ENCODE measurements around the gene CNTNAP2.

The CNTNAP2 gene

DNA sequence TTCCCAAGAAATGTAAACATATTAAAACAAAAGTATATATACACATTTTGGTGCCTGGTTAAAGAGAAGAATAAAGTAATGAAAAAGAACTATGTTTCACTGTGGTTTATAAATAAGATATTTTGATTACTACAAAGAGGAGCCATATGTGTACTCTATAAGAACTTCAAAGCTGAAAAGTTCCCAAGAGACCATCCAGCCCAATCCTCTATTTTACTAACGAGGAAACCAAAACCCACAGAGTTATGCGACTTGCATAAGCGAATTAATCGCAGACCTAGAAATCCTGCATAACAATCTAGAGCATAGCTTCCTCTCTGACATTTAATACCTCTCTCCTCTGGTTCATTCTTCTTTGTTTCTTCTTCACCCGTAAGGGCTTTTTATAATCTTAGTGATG lies 937.1 kb downstream of the CNTNAP2 start (continued):
- TF ChIP-seq ZNF10 (tag by site-specific recombination; IDR thresholded peaks at IDR 0.05), result no peak
- no peak for TF ChIP-seq ZNF580 (tag by site-specific recombination; IDR thresholded peaks at IDR 0.05)
- TF ChIP-seq OSR2 (tag by site-specific recombination; IDR thresholded peaks at IDR 0.05), result no peak
- no peak for TF ChIP-seq ZNF555 (tag by site-specific recombination; conservative IDR thresholded peaks at IDR 0.05)
- no peak for TF ChIP-seq ZNF747 (tag by site-specific recombination; IDR thresholded peaks at IDR 0.05)
- no peak for TF ChIP-seq ZNF76 (tag by site-specific recombination; IDR thresholded peaks at IDR 0.05; ENCODE audit: borderline replicate concordance, low read depth)
- TF ChIP-seq ZNF585B (tag by site-specific recombination; IDR thresholded peaks at IDR 0.05), result no peak
- TF ChIP-seq ZNF658 (tag by site-specific recombination; IDR thresholded peaks at IDR 0.05), result no peak
- TF ChIP-seq, protein P1, sequence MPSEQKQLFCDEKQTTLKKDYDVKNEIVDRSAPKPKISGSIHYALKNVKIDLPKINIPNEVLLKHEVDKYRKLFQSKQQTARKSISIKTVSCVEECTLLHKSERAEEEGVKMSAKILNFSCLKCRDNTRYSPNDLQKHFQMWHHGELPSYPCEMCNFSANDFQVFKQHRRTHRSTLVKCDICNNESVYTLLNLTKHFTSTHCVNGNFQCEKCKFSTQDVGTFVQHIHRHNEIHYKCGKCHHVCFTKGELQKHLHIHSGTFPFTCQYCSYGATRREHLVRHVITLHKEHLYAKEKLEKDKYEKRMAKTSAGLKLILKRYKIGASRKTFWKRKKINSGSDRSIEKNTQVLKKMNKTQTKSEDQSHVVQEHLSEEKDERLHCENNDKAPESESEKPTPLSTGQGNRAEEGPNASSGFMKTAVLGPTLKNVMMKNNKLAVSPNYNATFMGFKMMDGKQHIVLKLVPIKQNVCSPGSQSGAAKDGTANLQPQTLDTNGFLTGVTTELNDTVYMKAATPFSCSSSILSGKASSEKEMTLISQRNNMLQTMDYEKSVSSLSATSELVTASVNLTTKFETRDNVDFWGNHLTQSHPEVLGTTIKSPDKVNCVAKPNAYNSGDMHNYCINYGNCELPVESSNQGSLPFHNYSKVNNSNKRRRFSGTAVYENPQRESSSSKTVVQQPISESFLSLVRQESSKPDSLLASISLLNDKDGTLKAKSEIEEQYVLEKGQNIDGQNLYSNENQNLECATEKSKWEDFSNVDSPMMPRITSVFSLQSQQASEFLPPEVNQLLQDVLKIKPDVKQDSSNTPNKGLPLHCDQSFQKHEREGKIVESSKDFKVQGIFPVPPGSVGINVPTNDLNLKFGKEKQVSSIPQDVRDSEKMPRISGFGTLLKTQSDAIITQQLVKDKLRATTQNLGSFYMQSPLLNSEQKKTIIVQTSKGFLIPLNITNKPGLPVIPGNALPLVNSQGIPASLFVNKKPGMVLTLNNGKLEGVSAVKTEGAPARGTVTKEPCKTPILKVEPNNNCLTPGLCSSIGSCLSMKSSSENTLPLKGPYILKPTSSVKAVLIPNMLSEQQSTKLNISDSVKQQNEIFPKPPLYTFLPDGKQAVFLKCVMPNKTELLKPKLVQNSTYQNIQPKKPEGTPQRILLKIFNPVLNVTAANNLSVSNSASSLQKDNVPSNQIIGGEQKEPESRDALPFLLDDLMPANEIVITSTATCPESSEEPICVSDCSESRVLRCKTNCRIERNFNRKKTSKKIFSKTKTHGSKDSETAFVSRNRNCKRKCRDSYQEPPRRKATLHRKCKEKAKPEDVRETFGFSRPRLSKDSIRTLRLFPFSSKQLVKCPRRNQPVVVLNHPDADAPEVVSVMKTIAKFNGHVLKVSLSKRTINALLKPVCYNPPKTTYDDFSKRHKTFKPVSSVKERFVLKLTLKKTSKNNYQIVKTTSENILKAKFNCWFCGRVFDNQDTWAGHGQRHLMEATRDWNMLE (tag by site-specific recombination; conservative IDR thresholded peaks at IDR 0.05; ENCODE audit: low read depth), result no peak
- TF ChIP-seq KLF9 (tag by site-specific recombination; IDR thresholded peaks at IDR 0.05; ENCODE audit: low read depth), result no peak
- TF ChIP-seq, protein P2, sequence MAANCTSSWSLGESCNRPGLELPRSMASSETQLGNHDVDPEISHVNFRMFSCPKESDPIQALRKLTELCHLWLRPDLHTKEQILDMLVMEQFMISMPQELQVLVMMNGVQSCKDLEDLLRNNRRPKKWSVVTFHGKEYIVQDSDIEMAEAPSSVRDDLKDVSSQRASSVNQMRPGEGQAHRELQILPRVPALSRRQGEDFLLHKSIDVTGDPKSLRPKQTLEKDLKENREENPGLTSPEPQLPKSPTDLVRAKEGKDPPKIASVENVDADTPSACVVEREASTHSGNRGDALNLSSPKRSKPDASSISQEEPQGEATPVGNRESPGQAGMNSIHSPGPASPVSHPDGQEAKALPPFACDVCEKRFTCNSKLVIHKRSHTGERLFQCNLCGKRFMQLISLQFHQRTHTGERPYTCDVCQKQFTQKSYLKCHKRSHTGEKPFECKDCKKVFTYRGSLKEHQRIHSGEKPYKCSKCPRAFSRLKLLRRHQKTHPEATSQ (tag by site-specific recombination; IDR thresholded peaks at IDR 0.05), result no peak
- TF ChIP-seq ZNF398 (tag by site-specific recombination; IDR thresholded peaks at IDR 0.05), result no peak

GRCh38 chr7:147060070-147060469 lies 943.5 kb downstream of the CNTNAP2 start:
- Histone ChIP-seq H3K4me3 (ENCODE audit: low read depth, low read length) (no peak overlapping the region), H3K9me3 (ENCODE audit: control insufficient read depth, insufficient read depth, low read depth, low read length) (no peaks in the 10 kb centered on the region), H3K4me1 (ENCODE audit: control insufficient read depth, insufficient read depth, low read length) (no peaks in the 10 kb centered on the region), H3K27ac (ENCODE audit: extremely low read depth, low read depth, low read length) (no peak overlapping the region), H3K36me3 (ENCODE audit: control insufficient read depth in 2 of 2, insufficient read depth in 1 of 2, low read length in 2 of 2) (no peaks in the 10 kb centered on the region)
- ChIA-PET POLR2A (no interaction called here), CTCF (no interaction called here)
- no peak for TF ChIP-seq PBX3 (CRISPR knock-in tag; IDR thresholded peaks at IDR 0.05)
- no peak for TF ChIP-seq ZNF585B (tag by site-specific recombination; IDR thresholded peaks at IDR 0.05)
- TF ChIP-seq RBAK (tag by site-specific recombination; IDR thresholded peaks at IDR 0.05), result no peak
- TF ChIP-seq ZNF148 (tag by site-specific recombination; IDR thresholded peaks at IDR 0.05; ENCODE audit: borderline replicate concordance), result no peak
- TF ChIP-seq ZFP3 (tag by site-specific recombination; IDR thresholded peaks at IDR 0.05; ENCODE audit: low read depth), result no peak
